NCI-H226 (cell line): ENCODE measurements around the gene NPHS1.
"Not testable (repeated sequence)": the region's sequence is repeated elsewhere in the genome, so short reads cannot be mapped to it uniquely, and the experiment has no call there.

Experiments used
- DNase-seq: peaks from one replicate; pipeline ENCODE4 v3.0.0-alpha.2; 2015

The NPHS1 gene

GRCh38 chr19:35852029-35852780, at the start of gene NPHS1:
TSS of gene NPHS1 (minus strand) at chr19:35852504. CDS start at chr19:35851837, 667 bp downstream.
- DNase-seq = no peak

- peak; percentile 55 for DNase-seq
Observed at GRCh38 chr19:35901055-35901644, 48.8 kb upstream of the NPHS1 start.

GRCh38 chr19:35899547-35900214, 47.4 kb upstream of the NPHS1 start:
- peak; percentile 81 for DNase-seq

- no peak for DNase-seq
Observed at GRCh38 chr19:35898499-35898809, 46.1 kb upstream of the NPHS1 start.

- DNase-seq = no peak
Observed at GRCh38 chr19:35897706-35898451, 45.6 kb upstream of the NPHS1 start.

- DNase-seq = no peak
Observed at GRCh38 chr19:35896643-35897040, 44.3 kb upstream of the NPHS1 start.

GRCh38 chr19:35895911-35896642, 43.8 kb upstream of the NPHS1 start:
- no peak for DNase-seq

GRCh38 chr19:35894342-35894741, 42.0 kb upstream of the NPHS1 start:
- no peak for DNase-seq

- DNase-seq = not testable (repeated sequence)
Observed at GRCh38 chr19:35891819-35892218, 39.5 kb upstream of the NPHS1 start.

- no peak for DNase-seq
Observed at GRCh38 chr19:35890113-35890650, 37.9 kb upstream of the NPHS1 start.

GRCh38 chr19:35889370-35890112, 37.2 kb upstream of the NPHS1 start:
- no peak for DNase-seq

- no peak for DNase-seq
Observed at GRCh38 chr19:35888398-35888797, 36.1 kb upstream of the NPHS1 start.

GRCh38 chr19:35887197-35887596, 34.9 kb upstream of the NPHS1 start:
- no peak for DNase-seq

- no peak for DNase-seq
Observed at GRCh38 chr19:35885904-35886303, 33.6 kb upstream of the NPHS1 start.

GRCh38 chr19:35885225-35885738, 33.0 kb upstream of the NPHS1 start:
- no peak for DNase-seq

GRCh38 chr19:35883882-35884281, 31.6 kb upstream of the NPHS1 start:
- no peak for DNase-seq

- DNase-seq = peak; percentile 42
Observed at GRCh38 chr19:35882114-35882832, 30.0 kb upstream of the NPHS1 start.

- peak; percentile 82 for DNase-seq
Observed at GRCh38 chr19:35879770-35880317, 27.5 kb upstream of the NPHS1 start.

- DNase-seq = no peak
Observed at GRCh38 chr19:35879068-35879467, 26.8 kb upstream of the NPHS1 start.

GRCh38 chr19:35874392-35874930, 22.2 kb upstream of the NPHS1 start:
- no peak for DNase-seq
